HEK293 (cell line): ENCODE measurements around the gene IGF1R.

Source experiments
- CTCF ChIA-PET: fragments of 350-600 bp; formaldehyde crosslinking; extraction: SDS; loops from one replicate; lab custom pipeline; 2021; ENCODE audit warnings: antibody characterized with exemption; lab: Yijun Ruan, JAX
- POLR2A ChIA-PET: fragments of 300-600 bp; formaldehyde crosslinking; extraction: SDS; loops from one replicate; lab custom pipeline; 2020; ENCODE audit warnings: antibody characterized with exemption, inconsistent platforms; lab: Yijun Ruan, JAX
- H3K27ac ChIP-seq: fragments of 200-500 bp; sonication (Bioruptor generic); 2 replicates; pipeline ENCODE4 v1.5.1; 2014; ENCODE audit warnings: low read depth, low read length, control low read depth, inconsistent platforms; ENCODE audit errors: extremely low read depth
- H3K36me3 ChIP-seq, 2 experiments: fragments of 200-500 bp in 1 of 2; sonication (Bioruptor generic) in 1 of 2; 1 replicate in 1 of 2; 2 replicates in 1 of 2; pipeline ENCODE4 v1.5.1; 2014 to 2017; ENCODE audit warnings: inconsistent platforms in 2 of 2, low read length in 2 of 2; ENCODE audit not compliant: control insufficient read depth in 2 of 2, insufficient read depth in 1 of 2
- H3K4me1 ChIP-seq: fragments of 200-500 bp; sonication (Bioruptor generic); 2 replicates; pipeline ENCODE4 v1.5.1; 2014; ENCODE audit warnings: mild to moderate bottlenecking, low read length, inconsistent platforms; ENCODE audit not compliant: control insufficient read depth, insufficient read depth
- H3K4me3 ChIP-seq: 2 replicates; pipeline ENCODE4 v1.5.1; 2011; ENCODE audit warnings: low read depth, mild to moderate bottlenecking, control low read depth, low read length, moderate library complexity
- H3K9me3 ChIP-seq: fragments of 200-500 bp; sonication (Bioruptor generic); 2 replicates; pipeline ENCODE4 v1.5.1; 2014; ENCODE audit warnings: low read depth, low read length, inconsistent platforms; ENCODE audit not compliant: control insufficient read depth, insufficient read depth
- ELK4 ChIP-seq: IDR thresholded peaks from 2 replicates; pipeline ENCODE4 v1.6.1; 2011; ENCODE audit warnings: mild to moderate bottlenecking, low read depth, low read length, borderline replicate concordance
- GLI4 ChIP-seq: fragments of 450-650 bp; formaldehyde crosslinking; IDR thresholded peaks from 2 replicates; pipeline ENCODE4 v1.5.1; 2016; ENCODE audit warnings: missing biosample characterization, missing genetic modification characterization
- SP2 ChIP-seq: fragments of 450-650 bp; formaldehyde crosslinking; IDR thresholded peaks from 2 replicates; pipeline ENCODE4 v1.5.1; 2016; ENCODE audit warnings: missing biosample characterization, missing genetic modification characterization
- YY2 ChIP-seq: fragments of 450-650 bp; formaldehyde crosslinking; IDR thresholded peaks from 2 replicates; pipeline ENCODE4 v1.5.1; 2016; ENCODE audit warnings: missing biosample characterization, missing genetic modification characterization
- ZNF114 ChIP-seq: fragments of 450-650 bp; formaldehyde crosslinking; IDR thresholded peaks from 2 replicates; pipeline ENCODE4 v1.5.0; 2017; ENCODE audit warnings: missing biosample characterization, missing genetic modification characterization
- ZNF202 ChIP-seq: fragments of 450-650 bp; formaldehyde crosslinking; IDR thresholded peaks from 2 replicates; pipeline ENCODE4 v1.5.1; 2016; ENCODE audit warnings: missing biosample characterization, missing genetic modification characterization, borderline replicate concordance
- ZNF214 ChIP-seq: fragments of 450-650 bp; formaldehyde crosslinking; IDR thresholded peaks from 2 replicates; pipeline ENCODE4 v1.5.1; 2017; ENCODE audit warnings: missing biosample characterization, mild to moderate bottlenecking, missing genetic modification characterization, borderline replicate concordance
- ZNF311 ChIP-seq: fragments of 450-650 bp; formaldehyde crosslinking; IDR thresholded peaks from 2 replicates; pipeline ENCODE4 v1.5.1; 2017; ENCODE audit warnings: missing biosample characterization, missing genetic modification characterization, borderline replicate concordance
- ZNF398 ChIP-seq: fragments of 450-650 bp; formaldehyde crosslinking; IDR thresholded peaks from 2 replicates; pipeline ENCODE4 v1.5.1; 2017; ENCODE audit warnings: missing biosample characterization, missing genetic modification characterization
- ZNF473 ChIP-seq: fragments of 450-650 bp; formaldehyde crosslinking; IDR thresholded peaks from 2 replicates; pipeline ENCODE4 v1.5.1; 2017; ENCODE audit warnings: missing biosample characterization, missing genetic modification characterization
- ZNF518A ChIP-seq: fragments of 450-650 bp; formaldehyde crosslinking; conservative IDR thresholded peaks from 2 replicates; pipeline ENCODE4 v1.5.1; 2016; ENCODE audit warnings: low read depth, missing biosample characterization, missing genetic modification characterization
- ZNF548 ChIP-seq: fragments of 450-650 bp; formaldehyde crosslinking; IDR thresholded peaks from 2 replicates; pipeline ENCODE4 v1.5.1; 2016; ENCODE audit warnings: missing biosample characterization, missing genetic modification characterization
- ZNF571 ChIP-seq: fragments of 450-650 bp; formaldehyde crosslinking; IDR thresholded peaks from 2 replicates; pipeline ENCODE4 v1.5.0; 2017; ENCODE audit warnings: missing biosample characterization, missing genetic modification characterization
- ZNF658 ChIP-seq: fragments of 450-650 bp; formaldehyde crosslinking; IDR thresholded peaks from 2 replicates; pipeline ENCODE4; 2016; ENCODE audit warnings: missing biosample characterization, missing genetic modification characterization
- ZNF660 ChIP-seq: fragments of 450-650 bp; IDR thresholded peaks from 2 replicates; pipeline ENCODE4 v1.5.1; 2018; ENCODE audit warnings: missing biosample characterization, mild to moderate bottlenecking, missing genetic modification characterization
- ZNF76 ChIP-seq: fragments of 450-650 bp; formaldehyde crosslinking; IDR thresholded peaks from 2 replicates; pipeline ENCODE4; 2016; ENCODE audit warnings: low read depth, missing biosample characterization, missing genetic modification characterization, borderline replicate concordance
- ZNF776 ChIP-seq: fragments of 450-650 bp; formaldehyde crosslinking; IDR thresholded peaks from 2 replicates; pipeline ENCODE4 v1.5.0; 2017; ENCODE audit warnings: missing biosample characterization, missing genetic modification characterization, borderline replicate concordance
- ZSCAN30 ChIP-seq: fragments of 450-650 bp; IDR thresholded peaks from 2 replicates; pipeline ENCODE4 v1.5.1; 2018; ENCODE audit warnings: missing biosample characterization, mild to moderate bottlenecking, missing genetic modification characterization, moderate library complexity
- TF ChIP-seq, protein P1 (sequence below): fragments of 450-650 bp; formaldehyde crosslinking; IDR thresholded peaks from 2 replicates; pipeline ENCODE4 v1.5.1; 2016; ENCODE audit warnings: missing biosample characterization, missing genetic modification characterization
- TF ChIP-seq, protein P2 (sequence below): fragments of 450-650 bp; formaldehyde crosslinking; IDR thresholded peaks from 2 replicates; pipeline ENCODE4 v1.5.1; 2016; ENCODE audit warnings: missing biosample characterization, missing genetic modification characterization

IGF1R gene

DNA sequence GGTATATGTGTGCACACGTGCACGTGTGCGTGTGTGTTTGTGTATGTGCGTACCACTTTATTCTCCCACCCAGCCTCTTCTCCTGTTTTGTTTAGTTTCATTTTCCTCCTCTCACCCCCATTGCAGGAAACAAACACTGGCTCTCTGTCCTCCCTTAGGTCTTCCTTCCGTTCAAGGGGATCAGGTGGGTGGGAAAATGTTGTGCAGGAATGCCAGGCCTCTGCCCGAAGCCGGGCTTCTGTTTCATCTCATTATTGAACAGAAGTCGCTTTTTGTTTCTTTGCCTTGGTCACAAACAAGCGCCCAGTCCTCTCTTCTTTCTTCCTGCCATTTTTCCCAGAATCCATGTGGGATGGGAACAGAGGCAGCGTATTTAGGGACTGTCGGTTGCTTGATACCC is 69.6 kb downstream of the IGF1R start (continued):
- TF ChIP-seq, protein P1, sequence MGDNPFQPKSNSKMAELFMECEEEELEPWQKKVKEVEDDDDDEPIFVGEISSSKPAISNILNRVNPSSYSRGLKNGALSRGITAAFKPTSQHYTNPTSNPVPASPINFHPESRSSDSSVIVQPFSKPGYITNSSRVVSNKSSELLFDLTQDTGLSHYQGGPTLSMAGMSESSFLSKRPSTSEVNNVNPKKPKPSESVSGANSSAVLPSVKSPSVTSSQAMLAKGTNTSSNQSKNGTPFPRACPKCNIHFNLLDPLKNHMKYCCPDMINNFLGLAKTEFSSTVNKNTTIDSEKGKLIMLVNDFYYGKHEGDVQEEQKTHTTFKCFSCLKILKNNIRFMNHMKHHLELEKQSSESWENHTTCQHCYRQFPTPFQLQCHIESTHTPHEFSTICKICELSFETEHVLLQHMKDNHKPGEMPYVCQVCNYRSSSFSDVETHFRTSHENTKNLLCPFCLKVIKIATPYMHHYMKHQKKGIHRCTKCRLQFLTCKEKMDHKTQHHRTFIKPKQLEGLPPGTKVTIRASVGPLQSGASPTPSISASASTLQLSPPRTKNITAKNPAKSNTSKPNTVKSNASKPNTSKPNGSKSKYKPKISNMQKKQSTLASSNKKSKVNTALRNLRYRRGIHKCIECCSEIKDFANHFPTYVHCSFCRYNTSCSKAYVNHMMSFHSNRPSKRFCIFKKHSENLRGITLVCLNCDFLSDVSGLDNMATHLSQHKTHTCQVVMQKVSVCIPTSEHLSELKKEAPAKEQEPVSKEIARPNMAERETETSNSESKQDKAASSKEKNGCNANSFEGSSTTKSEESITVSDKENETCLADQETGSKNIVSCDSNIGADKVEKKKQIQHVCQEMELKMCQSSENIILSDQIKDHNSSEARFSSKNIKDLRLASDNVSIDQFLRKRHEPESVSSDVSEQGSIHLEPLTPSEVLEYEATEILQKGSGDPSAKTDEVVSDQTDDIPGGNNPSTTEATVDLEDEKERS = no peak
- no peak for TF ChIP-seq GLI4 (tag by site-specific recombination)
- no peak for TF ChIP-seq ZNF776 (tag by site-specific recombination)
- no peak for TF ChIP-seq ZNF571 (tag by site-specific recombination)
- TF ChIP-seq ZNF660 (tag by site-specific recombination) = no peak
- no peak for TF ChIP-seq YY2 (tag by site-specific recombination)

DNA sequence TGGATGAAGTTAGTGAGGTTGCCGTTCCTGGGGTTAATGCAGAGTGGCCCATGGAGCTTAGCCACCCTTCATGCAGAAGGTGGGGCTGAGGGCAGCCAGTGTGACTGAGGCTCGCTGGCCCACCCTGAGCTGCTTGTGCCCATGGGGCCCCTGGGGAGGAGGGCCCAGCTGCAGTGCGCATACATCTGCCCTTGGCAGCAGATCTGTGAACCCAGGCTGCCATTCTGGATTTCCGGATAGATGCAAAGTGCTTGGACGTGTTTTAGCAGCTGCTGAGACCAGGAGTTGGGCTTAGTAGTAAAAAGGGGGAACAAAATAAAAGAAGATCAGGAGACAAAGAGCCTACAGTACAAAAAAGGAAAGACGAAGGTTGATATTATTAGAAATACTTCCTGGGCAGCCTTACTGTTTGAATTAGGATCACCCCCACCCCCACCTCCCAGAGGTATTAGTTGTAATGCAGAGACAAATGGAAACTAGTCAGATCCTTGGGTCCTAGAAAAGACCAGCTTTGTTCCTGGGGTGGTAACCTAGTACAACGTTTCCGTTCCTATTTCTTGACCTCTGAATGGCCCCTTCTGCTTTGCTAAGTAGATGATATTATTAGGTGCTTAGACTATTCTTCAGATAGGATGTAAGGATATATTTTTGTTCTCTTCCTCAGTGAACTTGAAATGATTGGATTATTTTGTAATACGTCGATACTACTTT is 70.2 kb downstream of the IGF1R start:
- no peaks in the 10 kb centered on the region for H3K9me3 ChIP-seq
- peaks cover 13% of the 10 kb centered on the region for H3K4me1 ChIP-seq
- ChIA-PET POLR2A (interaction anchor here (0.7 kb wide), 1 partner anchor 405 kb away, joined by 3 read pairs; no protein-coding TSS in a partner anchor), CTCF (interaction anchor here (0.6 to 1.6 kb wide), 4 partner anchors 10 to 358 kb away, joined by 3 to 7 read pairs (median 6); no protein-coding TSS in a partner anchor)
- H3K27ac ChIP-seq = no peak overlapping the region
- no peak overlapping the region for H3K4me3 ChIP-seq
- TF ChIP-seq SP2 (tag by site-specific recombination) (no peak), ZNF548 (tag by site-specific recombination) (no peak), ZNF311 (no peak), ELK4 (no peak), ZNF658 (tag by site-specific recombination) (no peak), ZNF473 (tag by site-specific recombination) (no peak), ZNF518A (tag by site-specific recombination) (no peak), ZNF76 (tag by site-specific recombination) (no peak), ZSCAN30 (tag by site-specific recombination) (no peak), ZNF398 (tag by site-specific recombination) (no peak), GLI4 (tag by site-specific recombination) (no peak), ZNF214 (no peak), ZNF202 (tag by site-specific recombination) (no peak), ZNF114 (tag by site-specific recombination) (no peak), YY2 (tag by site-specific recombination) (no peak)
- TF ChIP-seq, protein P2, sequence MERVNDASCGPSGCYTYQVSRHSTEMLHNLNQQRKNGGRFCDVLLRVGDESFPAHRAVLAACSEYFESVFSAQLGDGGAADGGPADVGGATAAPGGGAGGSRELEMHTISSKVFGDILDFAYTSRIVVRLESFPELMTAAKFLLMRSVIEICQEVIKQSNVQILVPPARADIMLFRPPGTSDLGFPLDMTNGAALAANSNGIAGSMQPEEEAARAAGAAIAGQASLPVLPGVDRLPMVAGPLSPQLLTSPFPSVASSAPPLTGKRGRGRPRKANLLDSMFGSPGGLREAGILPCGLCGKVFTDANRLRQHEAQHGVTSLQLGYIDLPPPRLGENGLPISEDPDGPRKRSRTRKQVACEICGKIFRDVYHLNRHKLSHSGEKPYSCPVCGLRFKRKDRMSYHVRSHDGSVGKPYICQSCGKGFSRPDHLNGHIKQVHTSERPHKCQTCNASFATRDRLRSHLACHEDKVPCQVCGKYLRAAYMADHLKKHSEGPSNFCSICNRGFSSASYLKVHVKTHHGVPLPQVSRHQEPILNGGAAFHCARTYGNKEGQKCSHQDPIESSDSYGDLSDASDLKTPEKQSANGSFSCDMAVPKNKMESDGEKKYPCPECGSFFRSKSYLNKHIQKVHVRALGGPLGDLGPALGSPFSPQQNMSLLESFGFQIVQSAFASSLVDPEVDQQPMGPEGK (tag by site-specific recombination) = no peak
- H3K36me3 ChIP-seq = no peaks in the 10 kb centered on the region
